ENCODE measurements around the gene PRSS3.
"Not testable (repeated sequence)": the region's sequence is repeated elsewhere in the genome, so short reads cannot be mapped to it uniquely, and the experiment has no call there.

Gene PRSS3

GRCh38 chr9:33840381-33840780 lies 45.0 kb downstream of the PRSS3 start:
- Histone ChIP-seq H3K23ac (ENCODE audit: low read depth, low read length, poor library complexity) (no peak overlapping the region), H3K4ac (ENCODE audit: low read length) (no peak overlapping the region), H2BK120ac (ENCODE audit: low read depth, low read length) (no peak overlapping the region), H3K14ac (ENCODE audit: low read length) (no peak overlapping the region), H3K36me3 (replicated peaks in 1 of 2; ENCODE audit: control insufficient read depth in 2 of 2, insufficient read depth in 2 of 2, low read length in 2 of 2) (peaks cover 0 to 42% of the 10 kb centered on the region in 2 donors), H4K8ac (ENCODE audit: low read depth, low read length) (no peak overlapping the region), H3K27me3 (ENCODE audit: control insufficient read depth in 3 of 3, insufficient read depth in 3 of 3, low read depth in 1 of 3, low read length in 3 of 3) (no peaks in the 10 kb centered on the region), H3K4me1 (ENCODE audit: control insufficient read depth in 2 of 2, insufficient read depth in 1 of 2, low read depth in 1 of 2, low read length in 2 of 2) (no peaks in the 10 kb centered on the region), H2AK5ac (ENCODE audit: low read depth, low read length) (no peak overlapping the region), H2BK5ac (ENCODE audit: low read length) (no peak overlapping the region), H3K4me3 (ENCODE audit: low read length in 2 of 2) (no peak overlapping the region), H2BK12ac (ENCODE audit: low read length) (no peak overlapping the region), H3K18ac (ENCODE audit: low read length) (no peak overlapping the region), H2AFZ (ENCODE audit: low read length) (no peak overlapping the region), H3K27ac (replicated peaks; ENCODE audit: low read length) (no peak overlapping the region), H2BK15ac (ENCODE audit: low read length) (no peak overlapping the region), H3K9me3 (replicated peaks in 1 of 2; ENCODE audit: control insufficient read depth in 2 of 2, insufficient read depth in 1 of 2, low read depth in 1 of 2, low read length in 2 of 2) (peaks cover 0 to 2% of the 10 kb centered on the region in 2 donors), H3K9ac (ENCODE audit: low read depth, low read length, poor library complexity) (no peak overlapping the region), H3K79me1 (ENCODE audit: low read depth, low read length) (peaks cover 13% of the 10 kb centered on the region), H4K91ac (ENCODE audit: low read depth, low read length, poor library complexity) (no peak overlapping the region), H3K4me2 (ENCODE audit: insufficient read depth, low read length, poor library complexity, severe bottlenecking) (no peak overlapping the region)
- DNase-seq (ENCODE audit: low spot score), result no peak
- WGBS, 2 donors (ENCODE audit: extremely low coverage in 2 of 2, insufficient read length in 2 of 2, insufficient replicate concordance in 1 of 2), result no CpG with 5 or more reads among the region's 2 CpGs

DNA sequence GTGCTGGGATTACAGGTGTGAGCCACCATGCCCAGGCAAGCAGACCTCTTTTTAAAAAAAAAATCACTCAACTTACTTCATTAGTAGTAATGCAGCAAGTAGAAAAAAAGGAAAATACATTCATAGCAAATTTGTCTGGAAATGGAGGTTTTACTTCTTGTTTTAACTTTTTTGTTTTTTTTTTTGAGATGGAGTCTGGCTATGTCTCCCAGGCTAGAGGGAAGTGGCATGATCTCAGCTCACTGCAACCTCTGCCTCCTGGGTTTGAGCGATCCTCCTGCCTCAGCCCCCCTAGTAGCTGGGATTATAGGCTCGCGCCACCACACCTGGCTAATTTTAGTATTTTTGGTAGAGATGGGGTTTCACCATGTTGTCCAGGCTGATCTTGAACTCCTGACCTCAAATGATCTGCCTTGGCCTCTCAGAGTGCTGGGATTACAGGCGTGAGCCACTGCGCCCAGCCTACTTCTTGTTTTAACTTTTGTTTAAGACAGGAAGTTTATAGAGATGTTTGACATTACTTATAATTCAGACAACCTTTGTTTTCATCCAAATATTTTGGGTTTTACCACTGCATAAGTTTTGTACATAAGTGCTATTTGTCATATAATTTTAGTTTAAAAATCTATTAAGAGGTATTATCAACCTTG lies 48.1 kb downstream of the PRSS3 start:
- no CpG with 5 or more reads among the region's 5 CpGs for WGBS, 2 donors (ENCODE audit: extremely low coverage in 2 of 2, insufficient read length in 2 of 2, insufficient replicate concordance in 1 of 2)
- H3K4ac ChIP-seq (ENCODE audit: low read length), result no peak overlapping the region
- H3K23ac ChIP-seq (ENCODE audit: low read depth, low read length, poor library complexity), result no peak overlapping the region
- H3K4me2 ChIP-seq (ENCODE audit: insufficient read depth, low read length, poor library complexity, severe bottlenecking), result no peak overlapping the region
- H3K27me3 ChIP-seq (ENCODE audit: control insufficient read depth in 3 of 3, insufficient read depth in 3 of 3, low read depth in 1 of 3, low read length in 3 of 3), result no peaks in the 10 kb centered on the region
- no peak overlapping the region for H2AFZ ChIP-seq (ENCODE audit: low read length)
- DNase-seq (ENCODE audit: low spot score), result no peak
- H2BK5ac ChIP-seq (ENCODE audit: low read length), result no peak overlapping the region
- H3K9me3 ChIP-seq (replicated peaks in 1 of 2; ENCODE audit: control insufficient read depth in 2 of 2, insufficient read depth in 1 of 2, low read depth in 1 of 2, low read length in 2 of 2), result peaks cover 0 to 2% of the 10 kb centered on the region in 2 donors
- no peak overlapping the region for H3K4me3 ChIP-seq (ENCODE audit: low read length in 2 of 2)
- no peak overlapping the region for H2AK5ac ChIP-seq (ENCODE audit: low read depth, low read length)
- no peak overlapping the region for H2BK120ac ChIP-seq (ENCODE audit: low read depth, low read length)
- H2BK12ac ChIP-seq (ENCODE audit: low read length), result no peak overlapping the region
- H3K4me1 ChIP-seq (ENCODE audit: control insufficient read depth in 2 of 2, insufficient read depth in 1 of 2, low read depth in 1 of 2, low read length in 2 of 2), result no peaks in the 10 kb centered on the region
- H3K14ac ChIP-seq (ENCODE audit: low read length), result no peak overlapping the region
- H3K79me1 ChIP-seq (ENCODE audit: low read depth, low read length), result peaks cover 13% of the 10 kb centered on the region
- H3K36me3 ChIP-seq (replicated peaks in 1 of 2; ENCODE audit: control insufficient read depth in 2 of 2, insufficient read depth in 2 of 2, low read length in 2 of 2), result peaks cover 0 to 22% of the 10 kb centered on the region in 2 donors
- H4K8ac ChIP-seq (ENCODE audit: low read depth, low read length), result no peak overlapping the region
- no peak overlapping the region for H4K91ac ChIP-seq (ENCODE audit: low read depth, low read length, poor library complexity)
- H3K18ac ChIP-seq (ENCODE audit: low read length), result no peak overlapping the region
- no peak overlapping the region for H2BK15ac ChIP-seq (ENCODE audit: low read length)
- no peak overlapping the region for H3K27ac ChIP-seq (replicated peaks; ENCODE audit: low read length)
- H3K9ac ChIP-seq (ENCODE audit: low read depth, low read length, poor library complexity), result no peak overlapping the region

DNA sequence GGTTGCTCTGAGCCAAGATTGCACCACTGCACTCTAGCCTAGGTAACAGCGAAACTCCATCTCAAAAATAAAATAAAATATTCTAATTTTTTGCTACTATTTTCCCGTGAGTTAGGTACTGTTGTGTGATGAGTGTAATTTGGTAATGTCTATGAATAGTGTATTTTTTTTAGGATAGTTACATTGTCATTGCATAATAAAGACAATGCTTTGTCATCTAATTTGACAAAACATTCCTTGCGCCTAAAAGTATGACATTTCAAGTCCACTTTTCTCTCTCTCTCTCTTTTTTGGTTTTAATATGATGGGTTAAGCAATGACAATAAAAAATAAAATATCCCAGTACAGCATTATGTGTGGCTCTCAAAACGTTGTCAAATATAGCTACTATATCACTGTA lies 50.9 kb downstream of the PRSS3 start:
- no peak overlapping the region for H2AK5ac ChIP-seq (ENCODE audit: low read depth, low read length)
- H3K14ac ChIP-seq (ENCODE audit: low read length), result no peak overlapping the region
- no peak overlapping the region for H2BK120ac ChIP-seq (ENCODE audit: low read depth, low read length)
- H3K9ac ChIP-seq (ENCODE audit: low read depth, low read length, poor library complexity), result no peak overlapping the region
- no peak overlapping the region for H3K4me2 ChIP-seq (ENCODE audit: insufficient read depth, low read length, poor library complexity, severe bottlenecking)
- peaks cover 3% of the 10 kb centered on the region for H3K79me1 ChIP-seq (ENCODE audit: low read depth, low read length)
- H2BK12ac ChIP-seq (ENCODE audit: low read length), result no peak overlapping the region
- no peak overlapping the region for H3K27ac ChIP-seq (replicated peaks; ENCODE audit: low read length)
- no peak for DNase-seq (ENCODE audit: low spot score)
- H3K18ac ChIP-seq (ENCODE audit: low read length), result no peak overlapping the region
- H3K4ac ChIP-seq (ENCODE audit: low read length), result no peak overlapping the region
- H2BK15ac ChIP-seq (ENCODE audit: low read length), result no peak overlapping the region
- no peak overlapping the region for H4K91ac ChIP-seq (ENCODE audit: low read depth, low read length, poor library complexity)
- H3K27me3 ChIP-seq (ENCODE audit: control insufficient read depth in 3 of 3, insufficient read depth in 3 of 3, low read depth in 1 of 3, low read length in 3 of 3), result no peaks in the 10 kb centered on the region
- H4K8ac ChIP-seq (ENCODE audit: low read depth, low read length), result no peak overlapping the region
- peaks cover 0 to 15% of the 10 kb centered on the region in 2 donors for H3K36me3 ChIP-seq (replicated peaks in 1 of 2; ENCODE audit: control insufficient read depth in 2 of 2, insufficient read depth in 2 of 2, low read length in 2 of 2)
- no peak overlapping the region for H3K23ac ChIP-seq (ENCODE audit: low read depth, low read length, poor library complexity)
- no peak overlapping the region for H2AFZ ChIP-seq (ENCODE audit: low read length)
- peaks cover 3 to 4% of the 10 kb centered on the region in 2 donors for H3K4me1 ChIP-seq (ENCODE audit: control insufficient read depth in 2 of 2, insufficient read depth in 1 of 2, low read depth in 1 of 2, low read length in 2 of 2)
- H2BK5ac ChIP-seq (ENCODE audit: low read length), result no peak overlapping the region
- WGBS, 2 donors (ENCODE audit: extremely low coverage in 2 of 2, insufficient read length in 2 of 2, insufficient replicate concordance in 1 of 2), result no CpG with 5 or more reads among the region's 4 CpGs
- peaks cover 0 to 2% of the 10 kb centered on the region in 2 donors for H3K9me3 ChIP-seq (replicated peaks in 1 of 2; ENCODE audit: control insufficient read depth in 2 of 2, insufficient read depth in 1 of 2, low read depth in 1 of 2, low read length in 2 of 2)
- no peak overlapping the region for H3K4me3 ChIP-seq (ENCODE audit: low read length in 2 of 2)

DNA sequence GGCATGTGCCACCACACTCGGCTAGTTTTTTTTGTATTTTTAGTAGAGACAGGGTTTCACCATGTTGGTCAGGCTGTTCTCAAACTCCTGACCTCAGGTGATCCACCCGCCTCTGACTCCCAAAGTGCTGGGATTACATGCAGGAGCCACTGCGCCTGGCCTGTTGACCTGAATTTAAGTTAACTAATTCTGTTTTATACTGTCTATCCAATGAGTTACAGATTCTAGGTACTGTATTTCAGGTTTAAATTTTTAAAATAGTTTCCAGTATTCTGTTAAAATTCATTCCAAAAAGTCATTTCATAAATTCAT lies 52.5 kb downstream of the PRSS3 start:
- H3K14ac ChIP-seq (ENCODE audit: low read length); DNase-seq (ENCODE audit: low spot score); H3K18ac ChIP-seq (ENCODE audit: low read length); H2BK120ac ChIP-seq (ENCODE audit: low read depth, low read length); H3K4ac ChIP-seq (ENCODE audit: low read length); H4K91ac ChIP-seq (ENCODE audit: low read depth, low read length, poor library complexity); H2BK5ac ChIP-seq (ENCODE audit: low read length); H3K9ac ChIP-seq (ENCODE audit: low read depth, low read length, poor library complexity); H2AK5ac ChIP-seq (ENCODE audit: low read depth, low read length); H2BK15ac ChIP-seq (ENCODE audit: low read length); H3K79me1 ChIP-seq (ENCODE audit: low read depth, low read length); H3K9me3 ChIP-seq (replicated peaks in 1 of 2; ENCODE audit: control insufficient read depth in 2 of 2, insufficient read depth in 1 of 2, low read depth in 1 of 2, low read length in 2 of 2); H3K27me3 ChIP-seq (ENCODE audit: control insufficient read depth in 3 of 3, insufficient read depth in 3 of 3, low read depth in 1 of 3, low read length in 3 of 3); H3K4me3 ChIP-seq (ENCODE audit: low read length in 2 of 2); H3K27ac ChIP-seq (replicated peaks; ENCODE audit: low read length); H4K8ac ChIP-seq (ENCODE audit: low read depth, low read length); H3K4me2 ChIP-seq (ENCODE audit: insufficient read depth, low read length, poor library complexity, severe bottlenecking); H2AFZ ChIP-seq (ENCODE audit: low read length); H3K23ac ChIP-seq (ENCODE audit: low read depth, low read length, poor library complexity); H3K4me1 ChIP-seq (ENCODE audit: control insufficient read depth in 2 of 2, insufficient read depth in 1 of 2, low read depth in 1 of 2, low read length in 2 of 2); H2BK12ac ChIP-seq (ENCODE audit: low read length): not testable (repeated sequence)
- no CpG with 5 or more reads among the region's 3 CpGs for WGBS, 2 donors (ENCODE audit: extremely low coverage in 2 of 2, insufficient read length in 2 of 2, insufficient replicate concordance in 1 of 2)
- peaks cover 0 to 10% of the 10 kb centered on the region in 2 donors for H3K36me3 ChIP-seq (replicated peaks in 1 of 2; ENCODE audit: control insufficient read depth in 2 of 2, insufficient read depth in 2 of 2, low read length in 2 of 2)

All from neuronal stem cell (in vitro differentiated cells).